Upper lobe of left lung (tissue), 4 donors: ENCODE data around the gene SHQ1.

Source experiments
- CTCF ChIP-seq, 6 experiments: fragments of 450-650 bp in 4 of 6; fragments of 200-600 bp in 2 of 6; sonication (generic) in 2 of 6; IDR thresholded peaks; one replicate each; pipeline ENCODE4 v1.5.1; 2016 to 2019; ENCODE audit warnings: antibody characterized with exemption in 6 of 6
- EP300 ChIP-seq, 4 donors: sonication (generic); formaldehyde crosslinking; IDR thresholded peaks; one replicate each; pipeline ENCODE4 v1.5.1; 2017; ENCODE audit warnings: antibody characterized with exemption in 4 of 4, control low read depth in 2 of 4
- POLR2A ChIP-seq, 4 donors: fragments of 450-650 bp; IDR thresholded peaks; one replicate each; pipeline ENCODE4 v1.5.1; 2016 to 2017; ENCODE audit warnings: antibody characterized with exemption in 4 of 4, mild to moderate bottlenecking in 2 of 4
- POLR2AphosphoS5 ChIP-seq, 2 donors: sonication (generic); formaldehyde crosslinking; IDR thresholded peaks; one replicate each; pipeline ENCODE4 v1.5.1; 2017; ENCODE audit warnings: antibody characterized with exemption in 2 of 2

- TF ChIP-seq CTCF (IDR thresholded peaks at IDR 0.05) = no peak
- TF ChIP-seq POLR2A (IDR thresholded peaks at IDR 0.05) = no peak
- no peak for TF ChIP-seq EP300 (IDR thresholded peaks at IDR 0.05)
- TF ChIP-seq POLR2AphosphoS5 (IDR thresholded peaks at IDR 0.05) = no peak
Measured at GRCh38 chr3:72891053-72891855, 43.0 kb upstream of the SHQ1 start.
